GOT3 (cell line): ENCODE measurements around the gene CDH4.

ENCODE experiments used
- DNase-seq: peaks from one replicate; lab custom pipeline; 2025; ENCODE audit warnings: mixed read lengths; lab: John Stamatoyannopoulos, UW

The CDH4 gene

DNA sequence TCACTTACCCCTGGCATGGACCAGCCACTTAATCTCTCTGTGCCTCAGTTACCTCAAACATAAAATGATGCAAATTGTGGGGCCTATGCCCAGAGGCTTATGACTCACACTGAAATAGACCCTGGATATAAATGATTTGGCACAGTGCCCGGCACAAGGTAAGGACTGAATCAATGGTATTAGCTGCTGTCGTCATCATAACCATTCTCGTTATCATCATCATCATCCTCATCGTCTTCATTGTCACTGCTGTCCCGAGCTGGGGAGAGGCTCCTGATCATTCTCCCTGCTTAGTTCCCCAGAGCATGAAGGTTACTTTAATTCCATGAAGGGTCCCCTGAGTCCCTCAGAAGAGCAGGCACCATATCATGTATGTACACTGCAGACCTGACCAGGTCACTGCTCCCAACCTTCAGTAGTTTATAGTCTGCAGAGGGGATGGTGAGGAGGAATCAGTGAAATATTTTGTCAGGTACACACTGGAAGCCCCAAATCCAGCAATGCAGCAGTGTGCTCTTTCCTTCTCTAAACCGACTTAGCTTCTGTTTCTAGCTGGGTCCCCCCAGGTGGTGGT lies 664.3 kb downstream of the CDH4 start:
- no peak for DNase-seq

DNA sequence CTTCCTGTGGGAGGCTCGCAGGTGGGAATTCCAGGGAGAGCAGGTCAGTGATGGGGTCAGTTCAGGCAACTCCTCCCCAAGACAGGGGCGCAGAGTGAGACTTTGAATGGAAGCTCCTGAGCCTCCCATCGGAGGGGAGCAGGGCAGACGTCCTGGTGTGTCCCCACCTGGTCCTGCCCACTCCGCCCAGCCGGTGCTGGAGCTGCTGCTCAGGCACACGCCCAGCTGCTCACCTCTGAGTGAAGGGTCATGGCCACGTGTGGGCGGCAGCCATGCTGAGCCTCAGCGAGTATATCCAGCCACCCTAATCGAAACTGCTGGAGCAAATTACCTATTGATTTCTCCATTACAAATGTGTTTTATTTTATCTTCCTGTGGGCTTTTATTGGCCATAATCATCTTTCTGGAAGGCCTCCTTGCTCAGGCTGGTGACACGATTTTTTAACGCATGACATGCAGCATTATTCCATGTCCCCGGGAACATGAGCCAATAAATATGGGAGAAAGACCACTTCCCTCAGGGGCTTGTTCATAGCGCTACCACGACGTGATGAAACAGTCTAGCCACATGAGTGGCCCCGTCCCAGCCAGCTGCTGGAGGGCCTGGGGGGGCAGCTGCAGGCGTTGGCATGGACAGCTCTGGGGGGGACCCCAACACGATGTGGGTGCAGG lies 665.5 kb downstream of the CDH4 start:
- DNase-seq, result no peak

DNA sequence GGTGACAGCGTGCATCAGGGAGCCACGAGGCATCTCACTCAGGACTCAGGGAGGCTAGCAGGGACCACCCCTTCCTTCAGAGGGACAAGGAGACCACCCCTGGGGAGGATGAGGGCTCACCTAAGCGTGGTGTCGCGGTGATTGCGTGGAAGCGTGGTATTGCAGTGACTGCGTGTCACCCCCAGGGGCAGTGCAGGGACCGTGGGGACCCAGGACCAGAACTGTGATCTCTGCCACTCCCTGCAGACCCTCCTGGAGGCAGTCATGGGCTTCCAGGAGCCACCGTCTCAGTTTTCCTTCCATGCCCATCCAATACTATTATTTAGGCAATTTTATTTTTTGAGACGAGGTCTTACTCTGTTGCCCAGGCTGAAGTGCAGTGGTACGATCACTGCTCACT lies 666.5 kb downstream of the CDH4 start:
- DNase-seq, result no peak

GRCh38 chr20:61919239-61919638 lies 667.2 kb downstream of the CDH4 start:
- DNase-seq, result no peak

DNA sequence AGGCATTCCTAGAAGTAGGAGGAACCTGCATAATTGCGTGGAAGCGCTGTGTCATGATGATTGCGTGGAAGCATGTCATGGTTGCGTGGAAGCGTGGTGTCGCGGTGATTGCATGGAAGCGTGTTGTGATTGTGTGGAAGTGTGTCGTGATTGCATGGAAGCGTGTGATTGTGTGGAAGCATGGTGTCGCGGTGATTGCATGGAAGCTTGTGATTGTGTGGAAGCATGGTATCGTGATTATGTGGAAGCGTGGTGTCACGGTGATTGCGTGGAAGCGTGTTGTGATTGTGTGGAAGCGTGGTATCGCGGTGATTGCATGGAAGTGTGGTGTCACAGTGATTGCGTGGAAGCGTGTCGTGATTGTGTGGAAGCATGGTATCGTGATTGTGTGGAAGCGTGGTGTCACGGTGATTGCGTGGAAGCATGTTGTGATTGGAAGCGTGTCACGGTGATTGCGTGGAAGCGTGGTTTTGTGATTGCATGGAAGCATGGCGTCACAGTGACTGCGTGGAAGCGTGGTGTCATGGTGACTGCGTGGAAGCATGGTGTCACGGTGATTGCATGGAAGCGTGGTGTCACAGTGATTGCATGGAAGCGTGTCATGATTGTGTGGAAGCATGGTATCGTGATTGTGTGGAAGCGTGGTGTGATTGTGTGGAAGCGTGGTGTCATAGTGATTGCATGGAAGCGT lies 667.8 kb downstream of the CDH4 start:
- no peak for DNase-seq

DNA sequence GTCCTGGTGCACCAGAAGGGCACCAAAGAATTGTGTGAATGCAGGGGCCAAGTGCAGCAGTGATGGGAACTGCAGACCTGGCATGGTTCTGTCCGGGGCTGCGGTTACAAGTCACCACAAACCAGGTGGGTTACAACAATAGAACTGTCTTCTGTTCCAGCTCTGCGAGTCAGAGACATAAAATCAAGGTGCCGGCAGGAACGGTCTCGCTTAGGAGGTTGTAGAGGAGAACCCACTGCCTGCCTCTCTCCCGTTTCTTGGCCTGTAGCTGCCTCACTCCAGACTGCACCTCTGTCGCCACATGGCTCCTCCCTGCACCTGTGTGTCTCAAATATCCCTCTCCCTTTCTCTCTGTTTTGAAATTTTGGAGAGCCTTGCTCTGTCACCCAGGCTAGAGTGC lies 670.4 kb downstream of the CDH4 start:
- DNase-seq, result no peak

DNA sequence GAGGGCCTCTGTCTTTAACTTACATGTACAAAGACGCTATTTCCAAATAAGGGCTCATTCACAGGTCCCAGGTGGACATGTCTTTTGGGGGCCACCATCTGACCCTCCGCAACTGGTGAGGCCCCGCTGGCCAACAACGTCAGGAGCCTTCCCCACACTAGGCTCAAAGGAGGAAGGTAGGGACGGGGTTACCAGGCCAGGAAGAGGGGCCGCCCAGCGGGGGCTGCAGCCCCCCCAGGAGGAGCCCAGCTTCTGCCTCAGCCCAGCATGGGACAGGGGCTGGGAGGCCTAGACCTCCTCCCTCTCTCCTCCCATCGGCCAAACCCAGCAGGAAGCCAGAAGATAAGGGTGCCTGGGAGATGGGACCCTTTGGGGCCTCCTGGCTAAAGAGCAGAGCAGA lies 670.9 kb downstream of the CDH4 start:
- DNase-seq, result no peak

DNA sequence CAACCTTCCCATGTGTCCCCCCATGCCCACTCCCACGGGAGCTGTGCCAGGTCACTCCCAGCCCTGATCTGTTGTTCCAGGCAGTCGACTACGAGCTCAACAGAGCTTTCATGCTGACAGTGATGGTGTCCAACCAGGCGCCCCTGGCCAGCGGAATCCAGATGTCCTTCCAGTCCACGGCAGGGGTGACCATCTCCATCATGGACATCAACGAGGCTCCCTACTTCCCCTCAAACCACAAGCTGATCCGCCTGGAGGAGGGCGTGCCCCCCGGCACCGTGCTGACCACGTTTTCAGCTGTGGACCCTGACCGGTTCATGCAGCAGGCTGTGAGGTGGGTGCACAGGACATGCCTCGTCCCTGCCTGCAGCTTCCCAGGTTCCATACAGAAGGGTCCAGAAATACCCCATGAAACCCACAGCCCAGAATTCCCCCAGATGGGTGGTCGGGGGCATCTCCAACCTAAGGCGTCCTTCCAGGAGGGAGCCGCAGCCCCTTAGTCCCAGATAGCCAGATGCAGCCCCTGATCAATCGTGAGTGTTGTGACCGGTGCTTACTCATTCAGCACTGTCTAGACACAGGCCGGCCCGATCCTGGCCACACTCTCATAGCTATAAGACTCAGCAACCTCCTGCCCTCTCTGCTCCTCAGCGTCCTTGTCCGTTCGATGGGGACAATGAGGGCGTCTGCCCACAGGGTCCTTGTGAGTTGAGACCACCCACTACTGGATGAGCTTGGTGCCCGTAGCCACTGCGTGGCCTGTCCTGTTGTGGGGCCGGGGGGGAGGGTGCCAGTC lies 671.5 kb downstream of the CDH4 start:
- no peak for DNase-seq

DNA sequence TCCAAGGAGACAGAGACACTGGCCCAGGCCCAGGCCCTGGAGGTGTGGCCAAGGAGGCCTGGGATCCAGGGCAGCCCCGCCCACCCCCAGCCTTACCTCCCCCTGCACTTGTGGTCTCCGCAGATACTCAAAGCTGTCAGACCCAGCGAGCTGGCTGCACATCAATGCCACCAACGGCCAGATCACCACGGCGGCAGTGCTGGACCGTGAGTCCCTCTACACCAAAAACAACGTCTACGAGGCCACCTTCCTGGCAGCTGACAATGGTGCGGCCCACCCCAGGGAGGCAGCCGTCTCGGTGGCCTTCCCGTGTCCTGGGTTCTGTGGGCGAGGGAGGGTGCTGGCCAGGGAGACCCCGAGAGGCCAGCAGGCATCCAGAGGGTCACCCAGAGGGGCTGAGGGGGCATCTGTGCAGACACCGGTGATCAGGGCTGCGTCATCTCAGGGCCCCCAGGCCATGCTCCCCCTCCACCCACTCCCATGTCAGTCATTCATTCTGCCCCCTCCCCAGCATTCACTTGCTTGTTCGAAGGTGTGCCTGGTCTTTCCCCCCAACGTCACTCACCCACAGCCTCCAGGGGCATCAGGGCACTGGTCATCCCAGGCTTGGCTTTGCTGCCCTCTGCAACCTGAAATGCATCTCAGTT lies 672.3 kb downstream of the CDH4 start:
- DNase-seq, result no peak

DNA sequence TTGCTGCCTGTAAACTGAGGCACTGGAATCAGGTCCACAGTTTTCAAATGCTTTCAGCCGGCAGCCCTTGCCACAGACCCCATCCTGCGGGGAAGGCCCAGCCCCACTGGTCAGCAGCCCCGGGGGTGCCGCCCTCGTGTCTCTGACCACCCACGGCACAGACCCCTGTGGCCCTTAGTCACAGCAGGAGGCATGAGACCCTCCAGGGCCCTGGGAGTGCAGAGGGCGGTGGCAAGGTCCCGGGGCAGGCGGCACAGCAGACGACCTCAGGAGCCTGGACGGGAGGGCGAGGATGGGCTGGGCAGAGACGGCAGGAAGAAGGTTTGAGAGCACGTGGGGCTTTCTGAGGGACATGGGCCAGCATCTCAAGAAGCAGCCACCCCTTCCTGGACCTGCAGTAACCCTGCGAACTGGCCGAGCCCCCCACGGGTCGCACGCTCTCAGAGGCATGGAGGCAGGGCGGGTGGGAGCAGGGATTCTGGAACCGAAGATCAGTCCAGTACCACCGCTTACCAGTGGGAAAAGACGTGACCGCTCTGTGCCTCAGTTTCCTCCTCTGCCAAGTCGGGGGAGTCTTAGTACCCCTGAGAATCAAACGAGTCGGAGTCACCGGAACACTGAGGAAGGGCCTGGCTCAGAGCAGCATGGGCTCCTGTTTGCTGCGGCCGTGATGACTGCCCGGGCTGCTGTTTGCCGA lies 672.9 kb downstream of the CDH4 start:
- DNase-seq, result no peak

GRCh38 chr20:61925555-61926252 lies 673.6 kb downstream of the CDH4 start:
- peak; percentile 73 for DNase-seq

GRCh38 chr20:61926253-61926613 lies 674.2 kb downstream of the CDH4 start:
- no peak for DNase-seq

- no peak for DNase-seq
Observed at GRCh38 chr20:61926796-61927192, 674.7 kb downstream of the CDH4 start.

DNA sequence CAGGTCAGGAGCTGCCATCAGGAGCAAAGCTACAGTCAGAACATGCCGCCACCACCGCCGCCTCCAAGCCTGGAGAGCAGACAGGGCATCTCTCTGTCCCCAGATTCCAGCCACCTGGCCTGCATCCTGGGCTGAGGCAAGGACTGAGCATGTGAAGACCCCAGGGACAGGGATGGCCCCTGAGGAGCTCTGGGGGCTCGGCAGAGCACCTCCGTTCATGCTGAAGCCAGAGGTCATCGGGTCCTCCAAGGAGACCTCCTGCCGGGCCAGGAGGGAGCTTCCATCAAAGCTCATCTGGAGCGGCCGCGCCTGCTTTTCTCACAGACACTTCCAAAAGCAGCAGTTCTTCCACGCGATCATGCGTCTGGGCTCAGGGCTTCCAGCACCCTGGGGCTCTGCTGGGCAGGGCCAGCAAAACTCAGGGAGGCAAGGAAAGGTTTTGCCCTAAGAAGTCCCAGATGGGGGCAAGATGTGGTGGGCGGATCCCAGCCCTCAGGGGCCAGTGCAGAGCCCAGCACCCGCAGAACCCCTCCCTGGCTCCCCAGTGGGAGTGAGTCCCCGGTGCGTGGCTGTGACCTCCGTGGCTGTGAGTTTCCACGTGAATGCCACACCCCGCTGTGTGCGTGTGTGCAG lies 675.2 kb downstream of the CDH4 start:
- no peak for DNase-seq

GRCh38 chr20:61927826-61928541 lies 675.9 kb downstream of the CDH4 start:
- DNase-seq, result no peak

DNA sequence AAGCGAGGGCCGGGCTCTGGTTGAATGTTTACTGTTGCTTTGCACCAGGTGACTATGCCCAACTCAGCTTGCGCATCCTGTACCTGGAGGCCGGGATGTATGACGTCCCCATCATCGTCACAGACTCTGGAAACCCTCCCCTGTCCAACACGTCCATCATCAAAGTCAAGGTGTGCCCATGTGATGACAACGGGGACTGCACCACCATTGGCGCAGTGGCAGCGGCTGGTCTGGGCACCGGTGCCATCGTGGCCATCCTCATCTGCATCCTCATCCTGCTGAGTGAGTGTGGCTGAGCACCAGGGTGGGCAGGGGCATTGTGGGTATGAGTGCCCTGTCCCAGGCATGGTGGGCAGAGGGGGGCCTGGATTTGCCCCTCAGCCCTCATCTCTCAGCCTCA lies 677.5 kb downstream of the CDH4 start:
- no peak for DNase-seq

DNA sequence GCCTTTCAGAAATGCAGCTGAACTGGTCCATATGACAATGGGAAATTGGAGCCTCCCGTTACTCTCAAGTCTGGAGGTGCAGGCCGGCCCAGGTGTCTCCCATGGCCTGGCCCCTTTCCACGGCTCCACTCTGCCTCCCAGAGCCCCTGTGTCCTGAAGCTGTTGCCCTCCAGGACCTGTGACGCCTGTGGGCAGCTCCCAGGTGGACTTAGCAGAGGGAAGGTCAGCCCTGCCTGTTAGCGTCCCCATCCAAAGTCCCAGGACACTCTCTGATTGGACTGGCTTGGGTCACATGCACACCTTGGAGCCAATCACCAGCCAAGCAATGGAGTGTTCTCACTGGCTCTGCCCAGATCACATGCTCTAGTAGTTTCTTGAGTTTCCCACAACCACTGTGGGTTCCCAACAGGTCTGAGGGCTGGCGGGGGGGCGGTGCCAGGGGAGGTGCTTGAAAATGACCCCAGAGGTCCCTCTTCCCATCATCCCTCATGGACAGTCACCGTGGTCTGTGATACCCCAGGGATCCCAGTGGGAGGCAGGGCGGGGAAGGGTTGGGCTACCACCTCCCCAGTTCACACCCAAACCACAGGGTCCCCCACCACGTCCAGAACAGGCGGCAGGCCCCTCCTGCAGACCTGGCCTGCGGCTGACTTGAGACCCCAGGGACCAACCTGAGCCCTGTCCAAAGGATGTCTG lies 678.1 kb downstream of the CDH4 start:
- no peak for DNase-seq

- DNase-seq, result no peak
Observed at GRCh38 chr20:61930776-61931475, 678.9 kb downstream of the CDH4 start.
